SJSA1 (cell line): ENCODE data around the gene EI24. TPM values are rescaled to one million over a fixed set of nuclear protein-coding genes. Genes with fewer than 3 reads are reported as not detected.

Experiments
- DNase-seq, 2 experiments: peaks; one replicate each; pipeline ENCODE4 v3.0.0-alpha.2; 2015 to 2020; ENCODE audit warnings: low spot score in 2 of 2, low read depth in 1 of 2
- H3K27ac ChIP-seq: fragments of 250-450 bp; sonication (Bioruptor Pico); 2 replicates; pipeline ENCODE4 v1.5.1; 2020; ENCODE audit warnings: mild to moderate bottlenecking, moderate library complexity
- H3K27me3 ChIP-seq: fragments of 250-450 bp; sonication (Bioruptor Pico); replicated peaks from 2 replicates; pipeline ENCODE4 v1.5.1; 2020; ENCODE audit warnings: mild to moderate bottlenecking, moderate library complexity
- H3K36me3 ChIP-seq: fragments of 250-450 bp; sonication (Bioruptor Pico); 2 replicates; pipeline ENCODE4 v1.5.1; 2020; ENCODE audit warnings: mild to moderate bottlenecking
- H3K4me1 ChIP-seq: fragments of 250-450 bp; sonication (Bioruptor Pico); replicated peaks from 2 replicates; pipeline ENCODE4 v1.6.1; 2021; ENCODE audit warnings: mild to moderate bottlenecking
- H3K4me3 ChIP-seq: fragments of 250-450 bp; sonication (Bioruptor Pico); 2 replicates; pipeline ENCODE4 v1.5.1; 2020; ENCODE audit warnings: mild to moderate bottlenecking
- H3K9me3 ChIP-seq: fragments of 250-450 bp; sonication (Bioruptor Pico); replicated peaks from 2 replicates; pipeline ENCODE4 v1.5.1; 2020; ENCODE audit warnings: mild to moderate bottlenecking
- total RNA-seq: library from RNA; depleted of rRNA; stranded (reverse); fragments of >200 nt; shearing (Covaris generic); gene quantifications from 2 replicates; pipeline ENCODE4 v1.2.3, GENCODE V29; 2014; rRNA removed

EI24 gene
- total RNA-seq, 1 experiment from 2014 or later, result 78.5 TPM

DNA sequence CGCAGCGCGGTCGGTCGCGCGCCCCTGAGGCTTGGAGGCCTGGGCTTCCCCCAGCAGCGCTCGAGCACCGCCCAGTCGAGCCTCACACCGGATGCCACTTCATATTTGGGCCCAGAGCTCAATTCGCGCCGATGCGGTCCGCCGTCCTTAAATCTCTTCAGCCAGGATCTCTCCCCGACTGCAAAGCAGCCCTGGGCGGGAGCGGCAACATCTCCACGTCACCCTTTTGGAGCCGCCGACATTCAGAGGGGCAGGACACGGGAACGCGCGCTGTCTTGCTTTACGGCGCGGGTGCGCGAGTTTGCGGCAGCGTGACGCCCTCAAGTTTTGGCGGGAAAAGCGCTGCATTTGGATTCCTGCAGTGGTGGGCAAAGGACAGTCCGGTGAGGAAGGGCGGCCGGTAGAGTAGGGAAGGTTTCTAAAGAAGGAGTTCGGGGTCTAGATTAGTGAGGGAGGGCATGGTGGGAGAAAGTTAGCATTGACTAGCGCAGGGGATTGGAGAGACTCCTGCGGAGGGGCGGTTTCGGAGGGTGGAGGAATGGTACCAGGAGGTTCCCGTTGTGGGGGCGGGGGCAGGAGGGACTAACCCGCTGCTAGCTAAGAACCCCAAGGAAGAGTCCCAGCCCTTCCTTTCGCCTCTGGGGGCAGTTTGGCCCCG, 56.5 kb downstream of the EI24 start:
- peak; percentile 83 to 92 for DNase-seq
- Histone ChIP-seq H3K4me1 (peaks cover 25% of the 10 kb centered on the region), H3K27ac (peak overlapping the region; percentile 83), H3K9me3 (no peaks in the 10 kb centered on the region), H3K36me3 (peaks cover 18% of the 10 kb centered on the region), H3K27me3 (no peaks in the 10 kb centered on the region), H3K4me3 (peak overlapping the region; percentile 50)

DNA sequence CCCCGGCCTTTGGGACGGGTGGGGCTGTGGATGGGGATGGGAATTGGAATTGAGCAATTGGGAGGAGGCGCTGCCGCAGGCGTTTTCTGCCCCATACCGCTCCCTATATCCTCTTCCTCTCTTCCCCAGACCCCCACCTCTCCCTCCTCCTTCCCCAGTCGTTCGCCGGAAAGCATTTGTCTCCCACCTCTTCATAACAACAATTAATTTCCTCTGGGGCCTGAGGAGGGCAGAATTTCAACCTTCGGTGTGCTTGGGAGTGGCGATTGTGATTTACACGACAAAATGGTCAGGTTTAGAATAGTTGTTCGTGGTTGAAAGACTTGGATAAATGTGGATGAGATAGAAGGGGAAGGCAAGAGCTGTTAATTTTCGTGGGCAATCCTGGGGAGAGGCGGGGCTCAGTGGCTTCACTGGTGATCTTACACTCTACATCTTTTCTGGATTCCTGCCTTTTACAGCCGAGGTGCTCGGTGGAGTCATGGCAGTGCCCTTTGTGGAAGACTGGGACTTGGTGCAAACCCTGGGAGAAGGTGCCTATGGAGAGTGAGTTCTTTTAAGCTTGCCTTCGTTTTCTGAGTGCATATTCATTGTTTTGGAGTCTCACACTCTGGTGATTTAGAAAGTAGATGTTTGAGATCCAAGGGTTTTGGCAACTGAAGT, 57.1 kb downstream of the EI24 start:
- DNase-seq, result peak in 1 of 2 experiments; percentile 82
- Histone ChIP-seq H3K27me3 (no peaks in the 10 kb centered on the region), H3K27ac (peak overlapping the region; percentile 83), H3K9me3 (no peaks in the 10 kb centered on the region), H3K4me3 (peak overlapping the region; percentile 50), H3K36me3 (peaks cover 15% of the 10 kb centered on the region), H3K4me1 (peaks cover 24% of the 10 kb centered on the region)

DNA sequence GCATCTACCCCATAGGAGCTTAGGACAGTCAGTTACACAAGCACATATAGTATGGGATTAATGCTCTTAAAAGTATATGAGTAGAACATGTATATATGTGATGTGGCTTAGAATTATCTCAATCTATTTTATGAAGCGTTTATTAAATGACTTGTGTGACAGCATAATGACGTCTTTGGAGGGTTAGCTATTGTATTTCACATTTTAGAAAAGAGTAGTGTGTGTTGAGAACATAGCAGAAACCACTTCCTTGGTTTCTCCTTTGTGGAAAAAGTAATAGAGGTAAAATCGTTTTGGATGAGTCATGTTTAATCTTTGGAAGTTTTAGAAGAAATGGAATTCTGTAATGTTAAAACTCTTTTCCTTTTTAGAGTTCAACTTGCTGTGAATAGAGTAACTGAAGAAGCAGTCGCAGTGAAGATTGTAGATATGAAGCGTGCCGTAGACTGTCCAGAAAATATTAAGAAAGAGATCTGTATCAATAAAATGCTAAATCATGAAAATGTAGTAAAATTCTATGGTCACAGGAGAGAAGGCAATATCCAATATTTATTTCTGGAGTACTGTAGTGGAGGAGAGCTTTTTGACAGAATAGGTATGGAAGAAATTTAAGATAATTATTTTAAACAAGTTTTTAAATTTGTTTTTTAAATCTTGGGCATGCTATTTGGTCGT, 58.1 kb downstream of the EI24 start:
- Histone ChIP-seq H3K4me1 (peaks cover 15% of the 10 kb centered on the region), H3K9me3 (no peaks in the 10 kb centered on the region), H3K36me3 (peaks cover 14% of the 10 kb centered on the region), H3K27me3 (no peaks in the 10 kb centered on the region), H3K4me3 (peak overlapping the region; percentile 50), H3K27ac (peak overlapping the region; percentile 83)
- DNase-seq, result no peak

Other genes with a start within 250 kb of the EI24 start
- gene FEZ1, start 73.2 kb upstream of the EI24 start, total RNA-seq, result 2.1 TPM in 1 of 2 replicates, not detected in the other
- gene STT3A, start 23.4 kb downstream of the EI24 start, total RNA-seq, result 72.3 and 123 TPM in 2 replicates
- gene CHEK1, start 55.7 kb downstream of the EI24 start, total RNA-seq, result 20.3 and 40.4 TPM in 2 replicates
- gene ACRV1, start 111.4 kb downstream of the EI24 start, total RNA-seq, result not detected in 2 replicates
- gene PATE1, start 176.8 kb downstream of the EI24 start, total RNA-seq, result not detected in 2 replicates
- 0.50 TPM in 1 of 2 replicates, not detected in the other for gene PATE2, start 209.4 kb downstream of the EI24 start, total RNA-seq
- not detected in 2 replicates for gene PATE3, start 218.7 kb downstream of the EI24 start, total RNA-seq